Hepatocyte (in vitro differentiated cells): Measurements from ENCODE around the gene MEIS1.

ENCODE experiments used
- CTCF ChIP-seq: fragments of 200-600 bp; sonication (generic); IDR thresholded peaks from 2 replicates; pipeline ENCODE4 v1.5.1; 2016; ENCODE audit warnings: antibody characterized with exemption, mild to moderate bottlenecking; ENCODE audit not compliant: poor library complexity
- EZH2 ChIP-seq: fragments of 200-600 bp; sonication (generic); IDR thresholded peaks from 2 replicates; pipeline ENCODE4 v1.6.1; 2016; ENCODE audit warnings: antibody characterized with exemption, mild to moderate bottlenecking, borderline replicate concordance
- EZH2phosphoT487 ChIP-seq: fragments of 200-600 bp; sonication (generic); IDR thresholded peaks from one replicate; pipeline ENCODE4 v1.6.1; 2018; ENCODE audit warnings: antibody characterized with exemption, mild to moderate bottlenecking, low read depth, moderate library complexity; ENCODE audit not compliant: unreplicated experiment, severe bottlenecking

- TF ChIP-seq CTCF (no peak), EZH2 (no peak), EZH2phosphoT487 (no peak)
These were observed 144.5 kb downstream of the MEIS1 start for GRCh38 chr2:66579186-66580126.
